PC-3 (cell line): ENCODE measurements around the gene TNP2.

ENCODE experiments used
- CTCF ChIP-seq: fragments of 300-600 bp; sonication (generic); conservative IDR thresholded peaks from 2 replicates; pipeline ENCODE4 v1.5.1; 2017; ENCODE audit warnings: antibody characterized with exemption, low read depth, mild to moderate bottlenecking, low read length
- EZH2 ChIP-seq: fragments of 300-600 bp; sonication (generic); IDR thresholded peaks from one replicate; pipeline ENCODE4 v1.6.1; 2017; ENCODE audit warnings: antibody characterized with exemption, mild to moderate bottlenecking, low read length; ENCODE audit not compliant: unreplicated experiment

GRCh38 chr16:11256661-11257130 is 12.4 kb downstream of the TNP2 start:
- TF ChIP-seq CTCF (no peak), EZH2 (no peak)
